SK-N-SH (cell line): Measurements from ENCODE around the gene SULF2. TPM values are rescaled to one million over a fixed set of nuclear protein-coding genes. Genes with fewer than 3 reads are reported as not detected.

Experiments
- CTCF ChIA-PET: fragments of 300-600, 350-600 bp; formaldehyde crosslinking; extraction: SDS; loops from one replicate; lab custom pipeline; 2021; lab: Yijun Ruan, JAX
- POLR2A ChIA-PET: fragments of 350-600 bp; sonication (Branson Sonifier 250); formaldehyde crosslinking; extraction: SDS; loops from one replicate; lab custom pipeline; 2020; ENCODE audit warnings: antibody characterized with exemption, inconsistent platforms; lab: Yijun Ruan, JAX
- DNase-seq: peaks from one replicate; pipeline ENCODE4 v3.0.0; 2012
- H2AFZ ChIP-seq: fragments of 200-600 bp; sonication (generic); 2 replicates; pipeline ENCODE4 v1.8.1; 2016; ENCODE audit warnings: antibody characterized with exemption, mild to moderate bottlenecking, low read depth
- H3F3A ChIP-seq: fragments of 200-600 bp; sonication (generic); replicated peaks from 2 replicates; pipeline ENCODE3; 2016; ENCODE audit warnings: antibody characterized with exemption, mild to moderate bottlenecking; ENCODE audit not compliant: insufficient read depth
- H3K27ac ChIP-seq, 2 experiments: fragments of 200-500 bp in 1 of 2; fragments of 200-600 bp in 1 of 2; sonication (Bioruptor generic) in 1 of 2; sonication (generic), shearing (Covaris generic) in 1 of 2; 2 replicates each; pipeline versions ENCODE4 v1.5.1 to v1.6.1; 2014 to 2016; ENCODE audit warnings: low read depth in 2 of 2, inconsistent platforms in 1 of 2, low read length in 1 of 2, mild to moderate bottlenecking in 1 of 2, mixed read lengths in 1 of 2
- H3K27me3 ChIP-seq: fragments of 200-600 bp; sonication (generic), shearing (Covaris generic); 2 replicates; pipeline ENCODE4 v1.6.1; 2016; ENCODE audit warnings: mixed run types; ENCODE audit not compliant: insufficient read depth
- H3K36me3 ChIP-seq, 2 experiments: fragments of 200-500 bp in 1 of 2; fragments of 200-600 bp in 1 of 2; sonication (Bioruptor generic) in 1 of 2; sonication (generic) in 1 of 2; replicated peaks in 1 of 2; 2 replicates each; pipeline versions ENCODE3 to v1.5.1; 2014 to 2016; ENCODE audit warnings: low read length in 1 of 2, mild to moderate bottlenecking in 1 of 2; ENCODE audit not compliant: insufficient read depth in 2 of 2, control insufficient read depth in 1 of 2
- H3K4me1 ChIP-seq, 2 experiments: fragments of 200-500 bp in 1 of 2; fragments of 200-600 bp in 1 of 2; sonication (Bioruptor generic) in 1 of 2; sonication (generic), shearing (Covaris generic) in 1 of 2; 2 replicates each; pipeline versions ENCODE4 v1.5.1 to v1.6.1; 2014 to 2016; ENCODE audit warnings: low read depth in 1 of 2, low read length in 1 of 2, mixed run types in 1 of 2; ENCODE audit not compliant: insufficient read depth in 2 of 2, control insufficient read depth in 1 of 2
- H3K4me2 ChIP-seq: fragments of 200-600 bp; sonication (generic), shearing (Covaris generic); 2 replicates; pipeline ENCODE4 v1.6.1; 2017; ENCODE audit warnings: mixed run types
- H3K4me3 ChIP-seq, 2 experiments: fragments of 200-500 bp in 1 of 2; fragments of 200-600 bp in 1 of 2; sonication (Bioruptor generic) in 1 of 2; sonication (generic), shearing (Covaris generic) in 1 of 2; 2 replicates each; pipeline versions ENCODE4 v1.5.1 to v1.8.1; 2014 to 2016; ENCODE audit warnings: low read depth in 2 of 2, inconsistent platforms in 1 of 2, low read length in 1 of 2, mild to moderate bottlenecking in 1 of 2, mixed read lengths in 1 of 2, moderate library complexity in 1 of 2
- H3K79me2 ChIP-seq: fragments of 200-600 bp; sonication (generic); 2 replicates; pipeline ENCODE4 v1.8.1; 2017; ENCODE audit warnings: mild to moderate bottlenecking; ENCODE audit not compliant: insufficient read depth
- H3K9ac ChIP-seq: fragments of 200-600 bp; sonication (generic); 2 replicates; pipeline ENCODE4 v1.6.1; 2017; ENCODE audit warnings: mixed run types
- H3K9me2 ChIP-seq: fragments of 200-600 bp; sonication (generic); 2 replicates; pipeline ENCODE4 v1.6.1; 2017; ENCODE audit warnings: mixed run types
- H3K9me3 ChIP-seq: fragments of 200-600 bp; sonication (generic); 2 replicates; pipeline ENCODE4 v1.6.1; 2017; ENCODE audit warnings: mixed run types, mild to moderate bottlenecking, moderate library complexity
- H4K20me1 ChIP-seq: fragments of 200-600 bp; sonication (generic); 2 replicates; pipeline ENCODE4 v1.6.1; 2017; ENCODE audit warnings: mild to moderate bottlenecking, mixed run types; ENCODE audit not compliant: insufficient read depth
- ELF1 ChIP-seq: IDR thresholded peaks from 2 replicates; pipeline ENCODE4 v1.4.0; 2012
- EP300 ChIP-seq, 2 experiments: IDR thresholded peaks; 2 replicates each; pipeline versions ENCODE4 v1.4.0 to v1.6.1; 2012; ENCODE audit warnings: borderline replicate concordance in 1 of 2, low read depth in 1 of 2, low read length in 1 of 2
- EZH2phosphoT487 ChIP-seq: fragments of 200-600 bp; sonication (generic); IDR thresholded peaks from 2 replicates; pipeline ENCODE4 v1.6.1; 2017; ENCODE audit warnings: low read depth, mixed run types, mild to moderate bottlenecking, antibody characterized with exemption, moderate library complexity, borderline replicate concordance
- FOSL2 ChIP-seq: IDR thresholded peaks from 2 replicates; pipeline ENCODE4 v1.4.0; 2012; ENCODE audit warnings: low read depth, mild to moderate bottlenecking, moderate library complexity, borderline replicate concordance
- FOXM1 ChIP-seq: IDR thresholded peaks from 2 replicates; pipeline ENCODE4 v1.4.0; 2012; ENCODE audit warnings: low read depth, mild to moderate bottlenecking
- MXI1 ChIP-seq: IDR thresholded peaks from 2 replicates; pipeline ENCODE4 v1.6.1; 2012; ENCODE audit warnings: mild to moderate bottlenecking, low read depth, low read length, improper control_type of control experiment
- NRF1 ChIP-seq: IDR thresholded peaks from 2 replicates; pipeline ENCODE4 v1.6.1; 2012; ENCODE audit warnings: low read depth, mild to moderate bottlenecking, low read length
- PBX3 ChIP-seq: IDR thresholded peaks from 2 replicates; pipeline ENCODE4; 2012
- RCOR1 ChIP-seq: fragments of 150-350 bp; IDR thresholded peaks from 2 replicates; pipeline ENCODE4 v1.6.1; 2017; ENCODE audit warnings: antibody characterized with exemption, low read length
- RFX5 ChIP-seq: IDR thresholded peaks from 2 replicates; pipeline ENCODE4 v1.6.1; 2012; ENCODE audit warnings: mild to moderate bottlenecking, improper control_type of control experiment, low read length
- TEAD4 ChIP-seq: IDR thresholded peaks from 2 replicates; pipeline ENCODE4 v1.4.0; 2012; ENCODE audit warnings: mild to moderate bottlenecking, borderline replicate concordance; ENCODE audit not compliant: insufficient read depth
- ZBTB33 ChIP-seq: IDR thresholded peaks from 2 replicates; pipeline ENCODE4 v1.4.0; 2012; ENCODE audit warnings: low read depth, borderline replicate concordance
- WGBS: methylation state at CpG from one replicate; pipeline ENCODE4 v1.1.6; 2017; ENCODE audit warnings: low lambda C conversion rate; 5-methylcytosine and 5-hydroxymethylcytosine counted together
- polyA plus RNA-seq, 3 experiments: library from polyadenylated mRNA; depleted of rRNA; stranded (reverse); fragments of >200 nt; gene quantifications; 2 replicates each; pipeline ENCODE4 v1.2.3, GENCODE V29; 2012
- TF ChIP-seq, protein P1 (sequence below): fragments of 200-600 bp; sonication (generic); IDR thresholded peaks from 2 replicates; pipeline ENCODE4 v1.6.1; 2017; ENCODE audit warnings: antibody characterized with exemption, mild to moderate bottlenecking, moderate library complexity

Gene SULF2
- polyA plus RNA-seq, 1 of the 3 experiments (the other 2 are of a cell fraction): 20.2 TPM

GRCh38 chr20:47780720-47781389 lies 4.4 kb downstream of the SULF2 start (continued):
- no peak for TF ChIP-seq EZH2phosphoT487
- no peak for TF ChIP-seq RFX5
- TF ChIP-seq FOSL2: no peak
- no peak for TF ChIP-seq EP300 (IDR thresholded peaks at IDR 0.05; ENCODE audit: borderline replicate concordance in 1 of 2, low read depth in 1 of 2, low read length in 1 of 2)
- TF ChIP-seq PBX3: no peak
- TF ChIP-seq ELF1: no peak
- no peak for TF ChIP-seq FOXM1
- TF ChIP-seq, protein P1, sequence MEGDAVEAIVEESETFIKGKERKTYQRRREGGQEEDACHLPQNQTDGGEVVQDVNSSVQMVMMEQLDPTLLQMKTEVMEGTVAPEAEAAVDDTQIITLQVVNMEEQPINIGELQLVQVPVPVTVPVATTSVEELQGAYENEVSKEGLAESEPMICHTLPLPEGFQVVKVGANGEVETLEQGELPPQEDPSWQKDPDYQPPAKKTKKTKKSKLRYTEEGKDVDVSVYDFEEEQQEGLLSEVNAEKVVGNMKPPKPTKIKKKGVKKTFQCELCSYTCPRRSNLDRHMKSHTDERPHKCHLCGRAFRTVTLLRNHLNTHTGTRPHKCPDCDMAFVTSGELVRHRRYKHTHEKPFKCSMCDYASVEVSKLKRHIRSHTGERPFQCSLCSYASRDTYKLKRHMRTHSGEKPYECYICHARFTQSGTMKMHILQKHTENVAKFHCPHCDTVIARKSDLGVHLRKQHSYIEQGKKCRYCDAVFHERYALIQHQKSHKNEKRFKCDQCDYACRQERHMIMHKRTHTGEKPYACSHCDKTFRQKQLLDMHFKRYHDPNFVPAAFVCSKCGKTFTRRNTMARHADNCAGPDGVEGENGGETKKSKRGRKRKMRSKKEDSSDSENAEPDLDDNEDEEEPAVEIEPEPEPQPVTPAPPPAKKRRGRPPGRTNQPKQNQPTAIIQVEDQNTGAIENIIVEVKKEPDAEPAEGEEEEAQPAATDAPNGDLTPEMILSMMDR: no peak
- TF ChIP-seq RCOR1: no peak
- no peak for TF ChIP-seq MXI1

GRCh38 chr20:47778398-47779354 lies 6.6 kb downstream of the SULF2 start:
- POLR2A ChIA-PET: no interaction called here
- Histone ChIP-seq H3K27ac (no peak overlapping the region), H3F3A (peaks cover 3% of the 10 kb centered on the region), H2AFZ (no peak overlapping the region), H3K4me3 (no peak overlapping the region), H3K27me3 (0 out of 2 replicates have a peak, but pooled peaks cover 3% of the 10 kb centered on the region), H3K4me2 (no peak overlapping the region), H3K9me2 (no peaks in the 10 kb centered on the region), H3K79me2 (no peaks in the 10 kb centered on the region), H4K20me1 (no peaks in the 10 kb centered on the region), H3K9ac (no peak overlapping the region), H3K9me3 (no peaks in the 10 kb centered on the region), H3K4me1 (peaks cover 0 to 40% of the 10 kb centered on the region in 2 experiments; a peak in 2 of 4 replicates), H3K36me3 (no peaks in the 10 kb centered on the region)
- 75% methylated on average over 17 of the region's 17 CpGs for WGBS
- CTCF ChIA-PET: interaction anchor here (0.6 to 6.1 kb wide), 11 partner anchors 8 to 842 kb away, joined by 3 to 25 read pairs (median 4); no protein-coding TSS in a partner anchor
- DNase-seq: no peak
- TF ChIP-seq FOSL2 (no peak), RFX5 (no peak), FOXM1 (no peak), PBX3 (no peak), NRF1 (no peak), ELF1 (no peak), TEAD4 (no peak), ZBTB33 (no peak), EP300 (IDR thresholded peaks at IDR 0.05; ENCODE audit: borderline replicate concordance in 1 of 2, low read depth in 1 of 2, low read length in 1 of 2) (no peak)
